KOPT-K1 (cell line): ENCODE results near the gene GTF3C6.

Source experiments
- H3K27ac ChIP-seq: fragments of 200-600 bp; sonication (generic); 2 replicates; pipeline ENCODE4 v1.5.1; 2016; ENCODE audit warnings: antibody characterized with exemption, mild to moderate bottlenecking, low read depth, low read length; ENCODE audit not compliant: poor library complexity, severe bottlenecking
- H3K36me3 ChIP-seq: fragments of 200-600 bp; sonication (generic); 2 replicates; pipeline ENCODE4 v1.5.1; 2017; ENCODE audit warnings: antibody characterized with exemption, mild to moderate bottlenecking, low read length, moderate library complexity; ENCODE audit not compliant: insufficient read depth
- H3K9me3 ChIP-seq: fragments of 200-600 bp; sonication (generic); 2 replicates; pipeline ENCODE4 v1.5.1; 2017; ENCODE audit warnings: antibody characterized with exemption, low read length, mild to moderate bottlenecking; ENCODE audit not compliant: insufficient read depth, poor library complexity, severe bottlenecking

GTF3C6 gene

GRCh38 chr6:110958329-110959192, at the start of gene GTF3C6:
TSS of gene GTF3C6 (plus strand) at chr6:110958706. CDS start at chr6:110958770, 64 bp downstream.
- Histone ChIP-seq H3K36me3 (peaks cover 36% of the 10 kb centered on the region), H3K9me3 (no peaks in the 10 kb centered on the region), H3K27ac (peak within 1 kb of the TSS; percentile 93)

- H3K27ac ChIP-seq: no peak overlapping the region
- no peaks in the 10 kb centered on the region for H3K9me3 ChIP-seq
- no peaks in the 10 kb centered on the region for H3K36me3 ChIP-seq
Observed at GRCh38 chr6:110930781-110931180, 27.7 kb upstream of the GTF3C6 start.

GRCh38 chr6:110933912-110934311, 24.6 kb upstream of the GTF3C6 start:
- no peaks in the 10 kb centered on the region for H3K9me3 ChIP-seq
- no peak overlapping the region for H3K27ac ChIP-seq
- no peaks in the 10 kb centered on the region for H3K36me3 ChIP-seq

- no peak overlapping the region for H3K27ac ChIP-seq
- H3K36me3 ChIP-seq: no peaks in the 10 kb centered on the region
- no peaks in the 10 kb centered on the region for H3K9me3 ChIP-seq
Observed at GRCh38 chr6:110934381-110934898, 24.1 kb upstream of the GTF3C6 start.

GRCh38 chr6:110935171-110935570, 23.3 kb upstream of the GTF3C6 start:
- Histone ChIP-seq H3K9me3 (no peaks in the 10 kb centered on the region), H3K36me3 (no peaks in the 10 kb centered on the region), H3K27ac (no peak overlapping the region)

- Histone ChIP-seq H3K36me3 (no peaks in the 10 kb centered on the region), H3K9me3 (no peaks in the 10 kb centered on the region), H3K27ac (no peak overlapping the region)
Observed at GRCh38 chr6:110938171-110938570, 20.3 kb upstream of the GTF3C6 start.

- no peaks in the 10 kb centered on the region for H3K9me3 ChIP-seq
- no peak overlapping the region for H3K27ac ChIP-seq
- H3K36me3 ChIP-seq: no peaks in the 10 kb centered on the region
Observed at GRCh38 chr6:110939429-110940200, 18.9 kb upstream of the GTF3C6 start.

- Histone ChIP-seq H3K36me3 (no peaks in the 10 kb centered on the region), H3K27ac (no peak overlapping the region), H3K9me3 (no peaks in the 10 kb centered on the region)
Observed at GRCh38 chr6:110944681-110945151, 13.8 kb upstream of the GTF3C6 start.

GRCh38 chr6:110946498-110946897, 12.0 kb upstream of the GTF3C6 start:
- H3K9me3 ChIP-seq: no peaks in the 10 kb centered on the region
- no peak overlapping the region for H3K27ac ChIP-seq
- no peaks in the 10 kb centered on the region for H3K36me3 ChIP-seq

- Histone ChIP-seq H3K9me3 (no peaks in the 10 kb centered on the region), H3K27ac (no peak overlapping the region), H3K36me3 (no peaks in the 10 kb centered on the region)
Observed at GRCh38 chr6:110949679-110950285, 8.7 kb upstream of the GTF3C6 start.

- Histone ChIP-seq H3K36me3 (no peaks in the 10 kb centered on the region), H3K27ac (no peak overlapping the region), H3K9me3 (no peaks in the 10 kb centered on the region)
Observed at GRCh38 chr6:110950440-110950839, 8.1 kb upstream of the GTF3C6 start.

- no peaks in the 10 kb centered on the region for H3K36me3 ChIP-seq
- no peak overlapping the region for H3K27ac ChIP-seq
- H3K9me3 ChIP-seq: no peaks in the 10 kb centered on the region
Observed at GRCh38 chr6:110951008-110951407, 7.5 kb upstream of the GTF3C6 start.

GRCh38 chr6:110951986-110952794, 6.3 kb upstream of the GTF3C6 start:
- H3K9me3 ChIP-seq: no peaks in the 10 kb centered on the region
- H3K27ac ChIP-seq: no peak overlapping the region
- no peaks in the 10 kb centered on the region for H3K36me3 ChIP-seq

- no peak overlapping the region for H3K27ac ChIP-seq
- H3K36me3 ChIP-seq: no peaks in the 10 kb centered on the region
- no peaks in the 10 kb centered on the region for H3K9me3 ChIP-seq
Observed at GRCh38 chr6:110953633-110954303, 4.7 kb upstream of the GTF3C6 start.
